ENCODE data around the gene MARS1.

The MARS1 gene

DNA sequence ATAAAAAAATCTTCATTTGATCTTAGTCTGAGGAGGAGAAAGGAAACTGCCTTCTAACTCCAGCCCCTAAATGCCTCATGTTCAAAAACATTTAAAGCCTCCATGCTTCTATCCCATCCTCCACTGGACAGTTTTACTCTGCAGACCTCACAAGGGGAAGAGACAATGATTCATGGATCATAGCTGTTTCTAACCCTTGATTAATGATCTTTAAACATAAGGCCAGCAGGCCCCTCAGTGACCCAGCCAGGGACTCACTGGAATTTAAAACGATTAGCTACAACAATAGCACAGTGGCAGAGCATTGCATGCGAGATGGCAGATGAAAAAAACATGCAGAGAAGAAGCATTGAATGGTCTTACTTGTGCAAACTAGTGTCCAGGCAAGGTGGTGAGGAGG lies 53.1 kb downstream of the MARS1 start:
- no peak for TF ChIP-seq POLR2AphosphoS5 (IDR thresholded peaks at IDR 0.05; ENCODE audit: low read depth, low read length)
- TF ChIP-seq SIN3A (IDR thresholded peaks at IDR 0.05; ENCODE audit: borderline replicate concordance, insufficient read depth, low read length), result no peak
- TF ChIP-seq, protein P1, sequence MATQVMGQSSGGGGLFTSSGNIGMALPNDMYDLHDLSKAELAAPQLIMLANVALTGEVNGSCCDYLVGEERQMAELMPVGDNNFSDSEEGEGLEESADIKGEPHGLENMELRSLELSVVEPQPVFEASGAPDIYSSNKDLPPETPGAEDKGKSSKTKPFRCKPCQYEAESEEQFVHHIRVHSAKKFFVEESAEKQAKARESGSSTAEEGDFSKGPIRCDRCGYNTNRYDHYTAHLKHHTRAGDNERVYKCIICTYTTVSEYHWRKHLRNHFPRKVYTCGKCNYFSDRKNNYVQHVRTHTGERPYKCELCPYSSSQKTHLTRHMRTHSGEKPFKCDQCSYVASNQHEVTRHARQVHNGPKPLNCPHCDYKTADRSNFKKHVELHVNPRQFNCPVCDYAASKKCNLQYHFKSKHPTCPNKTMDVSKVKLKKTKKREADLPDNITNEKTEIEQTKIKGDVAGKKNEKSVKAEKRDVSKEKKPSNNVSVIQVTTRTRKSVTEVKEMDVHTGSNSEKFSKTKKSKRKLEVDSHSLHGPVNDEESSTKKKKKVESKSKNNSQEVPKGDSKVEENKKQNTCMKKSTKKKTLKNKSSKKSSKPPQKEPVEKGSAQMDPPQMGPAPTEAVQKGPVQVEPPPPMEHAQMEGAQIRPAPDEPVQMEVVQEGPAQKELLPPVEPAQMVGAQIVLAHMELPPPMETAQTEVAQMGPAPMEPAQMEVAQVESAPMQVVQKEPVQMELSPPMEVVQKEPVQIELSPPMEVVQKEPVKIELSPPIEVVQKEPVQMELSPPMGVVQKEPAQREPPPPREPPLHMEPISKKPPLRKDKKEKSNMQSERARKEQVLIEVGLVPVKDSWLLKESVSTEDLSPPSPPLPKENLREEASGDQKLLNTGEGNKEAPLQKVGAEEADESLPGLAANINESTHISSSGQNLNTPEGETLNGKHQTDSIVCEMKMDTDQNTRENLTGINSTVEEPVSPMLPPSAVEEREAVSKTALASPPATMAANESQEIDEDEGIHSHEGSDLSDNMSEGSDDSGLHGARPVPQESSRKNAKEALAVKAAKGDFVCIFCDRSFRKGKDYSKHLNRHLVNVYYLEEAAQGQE (IDR thresholded peaks at IDR 0.05; ENCODE audit: insufficient read depth in 1 of 2, low read depth in 2 of 2, low read length in 2 of 2), result no peak
- TF ChIP-seq FOXP2 (optimal IDR thresholded peaks at IDR 0.05; ENCODE audit: borderline replicate concordance, extremely low read depth, extremely low read length, insufficient read depth), result no peak
- TF ChIP-seq TAF1 (IDR thresholded peaks at IDR 0.05; ENCODE audit: borderline replicate concordance, insufficient read depth, low read length), result no peak

DNA sequence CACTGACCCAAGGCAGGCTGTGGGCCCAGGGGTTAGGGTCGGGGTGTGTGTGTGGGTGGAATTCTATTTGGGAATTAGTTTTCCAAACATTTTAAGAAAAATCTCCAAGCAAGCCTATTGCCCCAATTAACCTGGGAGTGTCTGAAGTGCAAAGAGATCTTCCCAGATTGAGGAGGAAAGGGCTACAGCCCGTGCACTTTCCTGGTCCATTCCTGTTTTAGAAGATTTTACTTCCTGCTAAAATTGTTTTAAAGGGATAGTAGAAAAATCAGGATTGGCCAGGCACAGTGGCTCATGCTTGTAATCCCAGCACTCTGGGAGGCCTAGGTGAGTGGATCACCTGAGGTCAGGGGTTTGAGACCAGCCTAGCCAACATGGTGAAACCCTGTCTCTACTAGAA lies 53.8 kb downstream of the MARS1 start:
- TF ChIP-seq, protein P1 (IDR thresholded peaks at IDR 0.05; ENCODE audit: insufficient read depth in 1 of 2, low read depth in 2 of 2, low read length in 2 of 2), result no peak
- TF ChIP-seq TAF1 (IDR thresholded peaks at IDR 0.05; ENCODE audit: borderline replicate concordance, insufficient read depth, low read length) (no peak), POLR2AphosphoS5 (IDR thresholded peaks at IDR 0.05; ENCODE audit: low read depth, low read length) (no peak)

DNA sequence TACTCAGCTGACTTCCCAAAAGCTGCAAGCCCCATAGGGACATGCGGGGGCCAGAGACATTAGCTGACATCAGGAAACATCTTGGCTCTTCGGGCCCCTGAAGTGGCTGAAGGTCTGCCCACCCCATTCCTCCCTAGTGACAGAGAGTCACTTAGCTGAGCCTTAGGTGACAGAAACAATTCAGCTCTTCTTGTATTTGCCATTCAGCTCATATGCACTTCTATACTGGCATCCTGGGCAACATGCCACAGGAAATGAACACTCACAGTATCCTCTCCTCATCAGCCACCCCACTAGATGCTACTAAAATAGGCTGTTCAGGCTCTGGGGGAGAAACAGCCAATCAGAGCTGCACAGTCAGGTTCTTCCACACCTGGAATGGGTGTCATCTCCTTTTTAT lies 55.7 kb downstream of the MARS1 start:
- TF ChIP-seq TAF1 (IDR thresholded peaks at IDR 0.05; ENCODE audit: borderline replicate concordance, insufficient read depth, low read length) (no peak), SIN3A (IDR thresholded peaks at IDR 0.05; ENCODE audit: borderline replicate concordance, insufficient read depth, low read length) (no peak), FOXP2 (optimal IDR thresholded peaks at IDR 0.05; ENCODE audit: borderline replicate concordance, extremely low read depth, extremely low read length, insufficient read depth) (no peak), POLR2AphosphoS5 (IDR thresholded peaks at IDR 0.05; ENCODE audit: low read depth, low read length) (no peak)
- TF ChIP-seq, protein P1 (IDR thresholded peaks at IDR 0.05; ENCODE audit: insufficient read depth in 1 of 2, low read depth in 2 of 2, low read length in 2 of 2), result no peak

DNA sequence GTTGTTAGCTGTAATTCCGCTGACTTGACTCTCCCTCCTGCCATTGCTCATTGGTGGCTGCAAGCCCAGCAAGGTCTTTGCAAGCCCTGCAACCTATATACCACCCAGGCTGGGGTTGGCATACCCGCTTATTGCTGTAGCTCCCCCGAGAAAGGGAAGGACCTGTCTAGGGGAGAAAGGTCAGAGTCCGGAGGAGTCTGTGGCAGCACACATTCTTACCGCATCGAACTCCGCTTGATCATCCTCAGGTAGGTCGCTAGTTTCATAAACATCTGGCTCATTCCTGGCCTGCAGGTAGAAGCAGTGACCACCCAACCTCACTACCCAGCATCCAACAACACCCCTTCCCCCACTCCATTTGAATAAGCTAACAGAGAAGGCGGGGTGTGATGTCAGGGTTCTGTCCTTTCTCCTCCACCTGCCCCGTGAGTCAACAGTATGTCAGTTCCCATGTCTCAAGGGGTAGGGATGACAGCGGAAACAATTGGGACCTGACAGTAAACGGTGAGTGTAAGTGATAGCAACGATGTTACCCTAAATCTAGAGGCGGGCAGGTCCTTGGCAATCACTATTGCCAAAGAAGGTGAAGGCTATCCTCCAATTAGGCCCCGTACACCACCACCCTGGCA lies 58.1 kb downstream of the MARS1 start:
- TF ChIP-seq, protein P1 (IDR thresholded peaks at IDR 0.05; ENCODE audit: insufficient read depth in 1 of 2, low read depth in 2 of 2, low read length in 2 of 2), result no peak
- TF ChIP-seq POLR2AphosphoS5 (IDR thresholded peaks at IDR 0.05; ENCODE audit: low read depth, low read length) (no peak), SIN3A (IDR thresholded peaks at IDR 0.05; ENCODE audit: borderline replicate concordance, insufficient read depth, low read length) (no peak), TAF1 (IDR thresholded peaks at IDR 0.05; ENCODE audit: borderline replicate concordance, insufficient read depth, low read length) (no peak), FOXP2 (optimal IDR thresholded peaks at IDR 0.05; ENCODE audit: borderline replicate concordance, extremely low read depth, extremely low read length, insufficient read depth) (no peak)
